ENCODE results near the gene DYNC1I1. TPM values are rescaled to one million over a fixed set of nuclear protein-coding genes. Genes with fewer than 3 reads are reported as not detected.

The DYNC1I1 gene
- total and polyA plus RNA-seq, 2 experiments from 2014 or later: 1.4 to 4.1 TPM

DNA sequence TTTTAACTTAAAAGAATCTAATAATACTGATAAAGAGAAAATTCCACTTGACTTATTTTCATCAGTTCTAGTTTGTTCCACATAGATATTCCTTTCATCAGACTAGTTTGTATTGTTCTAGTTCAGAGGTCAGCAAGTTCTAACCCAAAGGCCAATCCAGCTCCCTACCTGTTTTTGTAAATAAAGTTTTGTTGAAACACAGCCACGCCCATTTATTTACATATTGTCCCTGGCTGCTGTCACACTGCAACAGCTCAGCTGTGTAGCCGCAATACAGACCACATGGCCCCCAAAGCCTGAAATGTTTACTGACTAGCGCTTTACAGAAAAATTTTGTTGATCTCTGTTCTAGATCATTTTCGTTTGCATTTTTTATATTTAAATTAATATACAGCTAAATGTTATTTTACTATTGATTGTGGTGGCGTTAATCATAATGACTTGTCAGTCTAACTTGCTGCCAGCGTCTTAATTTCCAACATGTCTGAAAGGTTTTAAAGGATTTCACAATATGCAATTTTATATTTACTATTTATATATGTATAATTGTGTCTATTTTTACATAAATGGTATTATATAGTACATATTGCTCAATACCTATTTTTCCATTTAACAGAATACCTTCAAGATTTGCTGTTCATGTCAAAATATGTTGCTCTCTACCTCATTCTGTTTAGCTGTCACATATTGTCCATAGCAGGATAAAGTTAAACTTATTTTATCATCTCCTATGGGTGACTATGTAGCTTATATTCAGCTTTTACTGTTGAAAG, 159.3 kb downstream of the DYNC1I1 start:
- ATAC-seq (no peak), DNase-seq (ENCODE audit: low spot score) (no peak)
- H3K27me3 Mint-ChIP-seq (ENCODE audit: insufficient read depth, low read depth, poor library complexity): no peaks in the 10 kb centered on the region
- H2AFZ ChIP-seq: no peak overlapping the region
- no peaks in the 10 kb centered on the region for H3K36me3 Mint-ChIP-seq (ENCODE audit: low read depth)
- H4K20me1 ChIP-seq (replicated peaks; ENCODE audit: insufficient read depth): no peaks in the 10 kb centered on the region
- H3K9me3 Mint-ChIP-seq: no peaks in the 10 kb centered on the region
- H3F3A ChIP-seq (replicated peaks; ENCODE audit: low read depth): no peaks in the 10 kb centered on the region
- 0 out of 3 replicates have a peak, but pooled peaks cover 4% of the 10 kb centered on the region for H3K4me1 Mint-ChIP-seq
- TF ChIP-seq ZNF114 (CRISPR knock-in tag; IDR thresholded peaks at IDR 0.05): no peak
- TF ChIP-seq NANOG (IDR thresholded peaks at IDR 0.05; ENCODE audit: borderline replicate concordance): no peak
- TF ChIP-seq EZH2 (IDR thresholded peaks at IDR 0.05; ENCODE audit: low read depth, unreplicated experiment): no peak
- TF ChIP-seq POLR2AphosphoS5 (IDR thresholded peaks at IDR 0.05; ENCODE audit: low read depth): no peak
- no peak for TF ChIP-seq STAT1 (IDR thresholded peaks at IDR 0.05; ENCODE audit: unreplicated experiment)
- TF ChIP-seq ZNF331 (CRISPR knock-in tag; IDR thresholded peaks at IDR 0.05; ENCODE audit: low read depth): no peak
- TF ChIP-seq, protein P1, sequence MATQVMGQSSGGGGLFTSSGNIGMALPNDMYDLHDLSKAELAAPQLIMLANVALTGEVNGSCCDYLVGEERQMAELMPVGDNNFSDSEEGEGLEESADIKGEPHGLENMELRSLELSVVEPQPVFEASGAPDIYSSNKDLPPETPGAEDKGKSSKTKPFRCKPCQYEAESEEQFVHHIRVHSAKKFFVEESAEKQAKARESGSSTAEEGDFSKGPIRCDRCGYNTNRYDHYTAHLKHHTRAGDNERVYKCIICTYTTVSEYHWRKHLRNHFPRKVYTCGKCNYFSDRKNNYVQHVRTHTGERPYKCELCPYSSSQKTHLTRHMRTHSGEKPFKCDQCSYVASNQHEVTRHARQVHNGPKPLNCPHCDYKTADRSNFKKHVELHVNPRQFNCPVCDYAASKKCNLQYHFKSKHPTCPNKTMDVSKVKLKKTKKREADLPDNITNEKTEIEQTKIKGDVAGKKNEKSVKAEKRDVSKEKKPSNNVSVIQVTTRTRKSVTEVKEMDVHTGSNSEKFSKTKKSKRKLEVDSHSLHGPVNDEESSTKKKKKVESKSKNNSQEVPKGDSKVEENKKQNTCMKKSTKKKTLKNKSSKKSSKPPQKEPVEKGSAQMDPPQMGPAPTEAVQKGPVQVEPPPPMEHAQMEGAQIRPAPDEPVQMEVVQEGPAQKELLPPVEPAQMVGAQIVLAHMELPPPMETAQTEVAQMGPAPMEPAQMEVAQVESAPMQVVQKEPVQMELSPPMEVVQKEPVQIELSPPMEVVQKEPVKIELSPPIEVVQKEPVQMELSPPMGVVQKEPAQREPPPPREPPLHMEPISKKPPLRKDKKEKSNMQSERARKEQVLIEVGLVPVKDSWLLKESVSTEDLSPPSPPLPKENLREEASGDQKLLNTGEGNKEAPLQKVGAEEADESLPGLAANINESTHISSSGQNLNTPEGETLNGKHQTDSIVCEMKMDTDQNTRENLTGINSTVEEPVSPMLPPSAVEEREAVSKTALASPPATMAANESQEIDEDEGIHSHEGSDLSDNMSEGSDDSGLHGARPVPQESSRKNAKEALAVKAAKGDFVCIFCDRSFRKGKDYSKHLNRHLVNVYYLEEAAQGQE (IDR thresholded peaks at IDR 0.05; ENCODE audit: unreplicated experiment): no peak
- TF ChIP-seq, protein P2, sequence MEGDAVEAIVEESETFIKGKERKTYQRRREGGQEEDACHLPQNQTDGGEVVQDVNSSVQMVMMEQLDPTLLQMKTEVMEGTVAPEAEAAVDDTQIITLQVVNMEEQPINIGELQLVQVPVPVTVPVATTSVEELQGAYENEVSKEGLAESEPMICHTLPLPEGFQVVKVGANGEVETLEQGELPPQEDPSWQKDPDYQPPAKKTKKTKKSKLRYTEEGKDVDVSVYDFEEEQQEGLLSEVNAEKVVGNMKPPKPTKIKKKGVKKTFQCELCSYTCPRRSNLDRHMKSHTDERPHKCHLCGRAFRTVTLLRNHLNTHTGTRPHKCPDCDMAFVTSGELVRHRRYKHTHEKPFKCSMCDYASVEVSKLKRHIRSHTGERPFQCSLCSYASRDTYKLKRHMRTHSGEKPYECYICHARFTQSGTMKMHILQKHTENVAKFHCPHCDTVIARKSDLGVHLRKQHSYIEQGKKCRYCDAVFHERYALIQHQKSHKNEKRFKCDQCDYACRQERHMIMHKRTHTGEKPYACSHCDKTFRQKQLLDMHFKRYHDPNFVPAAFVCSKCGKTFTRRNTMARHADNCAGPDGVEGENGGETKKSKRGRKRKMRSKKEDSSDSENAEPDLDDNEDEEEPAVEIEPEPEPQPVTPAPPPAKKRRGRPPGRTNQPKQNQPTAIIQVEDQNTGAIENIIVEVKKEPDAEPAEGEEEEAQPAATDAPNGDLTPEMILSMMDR (conservative IDR thresholded peaks at IDR 0.05; ENCODE audit: low read depth in 2 of 2): no peak
- TF ChIP-seq JUNB (IDR thresholded peaks at IDR 0.05; ENCODE audit: unreplicated experiment): no peak
- TF ChIP-seq EZH2phosphoT487 (IDR thresholded peaks at IDR 0.05; ENCODE audit: unreplicated experiment): no peak
- TF ChIP-seq, protein P3, sequence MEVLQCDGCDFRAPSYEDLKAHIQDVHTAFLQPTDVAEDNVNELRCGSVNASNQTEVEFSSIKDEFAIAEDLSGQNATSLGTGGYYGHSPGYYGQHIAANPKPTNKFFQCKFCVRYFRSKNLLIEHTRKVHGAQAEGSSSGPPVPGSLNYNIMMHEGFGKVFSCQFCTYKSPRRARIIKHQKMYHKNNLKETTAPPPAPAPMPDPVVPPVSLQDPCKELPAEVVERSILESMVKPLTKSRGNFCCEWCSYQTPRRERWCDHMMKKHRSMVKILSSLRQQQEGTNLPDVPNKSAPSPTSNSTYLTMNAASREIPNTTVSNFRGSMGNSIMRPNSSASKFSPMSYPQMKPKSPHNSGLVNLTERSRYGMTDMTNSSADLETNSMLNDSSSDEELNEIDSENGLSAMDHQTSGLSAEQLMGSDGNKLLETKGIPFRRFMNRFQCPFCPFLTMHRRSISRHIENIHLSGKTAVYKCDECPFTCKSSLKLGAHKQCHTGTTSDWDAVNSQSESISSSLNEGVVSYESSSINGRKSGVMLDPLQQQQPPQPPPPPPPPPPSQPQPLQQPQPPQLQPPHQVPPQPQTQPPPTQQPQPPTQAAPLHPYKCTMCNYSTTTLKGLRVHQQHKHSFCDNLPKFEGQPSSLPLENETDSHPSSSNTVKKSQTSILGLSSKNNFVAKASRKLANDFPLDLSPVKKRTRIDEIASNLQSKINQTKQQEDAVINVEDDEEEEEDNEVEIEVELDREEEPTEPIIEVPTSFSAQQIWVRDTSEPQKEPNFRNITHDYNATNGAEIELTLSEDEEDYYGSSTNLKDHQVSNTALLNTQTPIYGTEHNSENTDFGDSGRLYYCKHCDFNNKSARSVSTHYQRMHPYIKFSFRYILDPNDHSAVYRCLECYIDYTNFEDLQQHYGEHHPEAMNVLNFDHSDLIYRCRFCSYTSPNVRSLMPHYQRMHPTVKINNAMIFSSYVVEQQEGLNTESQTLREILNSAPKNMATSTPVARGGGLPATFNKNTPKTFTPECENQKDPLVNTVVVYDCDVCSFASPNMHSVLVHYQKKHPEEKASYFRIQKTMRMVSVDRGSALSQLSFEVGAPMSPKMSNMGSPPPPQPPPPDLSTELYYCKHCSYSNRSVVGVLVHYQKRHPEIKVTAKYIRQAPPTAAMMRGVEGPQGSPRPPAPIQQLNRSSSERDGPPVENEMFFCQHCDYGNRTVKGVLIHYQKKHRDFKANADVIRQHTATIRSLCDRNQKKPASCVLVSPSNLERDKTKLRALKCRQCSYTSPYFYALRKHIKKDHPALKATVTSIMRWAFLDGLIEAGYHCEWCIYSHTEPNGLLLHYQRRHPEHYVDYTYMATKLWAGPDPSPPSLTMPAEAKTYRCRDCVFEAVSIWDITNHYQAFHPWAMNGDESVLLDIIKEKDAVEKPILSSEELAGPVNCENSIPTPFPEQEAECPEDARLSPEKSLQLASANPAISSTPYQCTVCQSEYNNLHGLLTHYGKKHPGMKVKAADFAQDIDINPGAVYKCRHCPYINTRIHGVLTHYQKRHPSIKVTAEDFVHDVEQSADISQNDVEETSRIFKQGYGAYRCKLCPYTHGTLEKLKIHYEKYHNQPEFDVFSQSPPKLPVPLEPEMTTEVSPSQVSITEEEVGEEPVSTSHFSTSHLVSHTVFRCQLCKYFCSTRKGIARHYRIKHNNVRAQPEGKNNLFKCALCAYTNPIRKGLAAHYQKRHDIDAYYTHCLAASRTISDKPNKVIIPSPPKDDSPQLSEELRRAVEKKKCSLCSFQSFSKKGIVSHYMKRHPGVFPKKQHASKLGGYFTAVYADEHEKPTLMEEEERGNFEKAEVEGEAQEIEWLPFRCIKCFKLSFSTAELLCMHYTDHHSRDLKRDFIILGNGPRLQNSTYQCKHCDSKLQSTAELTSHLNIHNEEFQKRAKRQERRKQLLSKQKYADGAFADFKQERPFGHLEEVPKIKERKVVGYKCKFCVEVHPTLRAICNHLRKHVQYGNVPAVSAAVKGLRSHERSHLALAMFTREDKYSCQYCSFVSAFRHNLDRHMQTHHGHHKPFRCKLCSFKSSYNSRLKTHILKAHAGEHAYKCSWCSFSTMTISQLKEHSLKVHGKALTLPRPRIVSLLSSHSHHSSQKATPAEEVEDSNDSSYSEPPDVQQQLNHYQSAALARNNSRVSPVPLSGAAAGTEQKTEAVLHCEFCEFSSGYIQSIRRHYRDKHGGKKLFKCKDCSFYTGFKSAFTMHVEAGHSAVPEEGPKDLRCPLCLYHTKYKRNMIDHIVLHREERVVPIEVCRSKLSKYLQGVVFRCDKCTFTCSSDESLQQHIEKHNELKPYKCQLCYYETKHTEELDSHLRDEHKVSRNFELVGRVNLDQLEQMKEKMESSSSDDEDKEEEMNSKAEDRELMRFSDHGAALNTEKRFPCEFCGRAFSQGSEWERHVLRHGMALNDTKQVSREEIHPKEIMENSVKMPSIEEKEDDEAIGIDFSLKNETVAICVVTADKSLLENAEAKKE (CRISPR knock-in tag; IDR thresholded peaks at IDR 0.05): no peak
- no peak for TF ChIP-seq CREB1 (CRISPR knock-in tag; IDR thresholded peaks at IDR 0.05; ENCODE audit: low read depth)
- TF ChIP-seq, protein P4, sequence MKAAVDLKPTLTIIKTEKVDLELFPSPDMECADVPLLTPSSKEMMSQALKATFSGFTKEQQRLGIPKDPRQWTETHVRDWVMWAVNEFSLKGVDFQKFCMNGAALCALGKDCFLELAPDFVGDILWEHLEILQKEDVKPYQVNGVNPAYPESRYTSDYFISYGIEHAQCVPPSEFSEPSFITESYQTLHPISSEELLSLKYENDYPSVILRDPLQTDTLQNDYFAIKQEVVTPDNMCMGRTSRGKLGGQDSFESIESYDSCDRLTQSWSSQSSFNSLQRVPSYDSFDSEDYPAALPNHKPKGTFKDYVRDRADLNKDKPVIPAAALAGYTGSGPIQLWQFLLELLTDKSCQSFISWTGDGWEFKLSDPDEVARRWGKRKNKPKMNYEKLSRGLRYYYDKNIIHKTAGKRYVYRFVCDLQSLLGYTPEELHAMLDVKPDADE (IDR thresholded peaks at IDR 0.05): no peak
- H3K27me3 ChIP-seq (ENCODE audit: insufficient read depth): no peaks in the 10 kb centered on the region
- no peaks in the 10 kb centered on the region for H3K79me2 ChIP-seq (replicated peaks; ENCODE audit: insufficient read depth)
- H3K27ac Mint-ChIP-seq: no peak overlapping the region
- no peaks in the 10 kb centered on the region for H3K4me1 ChIP-seq (ENCODE audit: insufficient read depth)
- no peak overlapping the region for H3K4me3 ChIP-seq
- no peaks in the 10 kb centered on the region for H3K36me3 ChIP-seq (ENCODE audit: insufficient read depth)
- H3K4me3 Mint-ChIP-seq: no peak overlapping the region
- no peak overlapping the region for H3K4me2 ChIP-seq
- H3K27ac ChIP-seq (ENCODE audit: low read depth): no peak overlapping the region
- H3K9me2 ChIP-seq (ENCODE audit: insufficient read depth): no peaks in the 10 kb centered on the region

Data from GM23338 (cell line).